ENCODE measurements around the gene MAMDC4. TPM values are rescaled to one million over a fixed set of nuclear protein-coding genes. Genes with fewer than 3 reads are reported as not detected.
"Not testable (repeated sequence)": the region's sequence is repeated elsewhere in the genome, so short reads cannot be mapped to it uniquely, and the experiment has no call there.

MAMDC4 gene
- total RNA-seq (2021): 6.7 to 12.1 TPM (median 10.9 TPM) in 3 replicates
- Bru-seq, nascent RNA: percentile 27 among the genes with signal in this experiment
- long read RNA-seq, experiment 1, partial matches to known transcripts: 8 of 20 reads
- long read RNA-seq, experiment 1, other reads (novel, unspliced or antisense): 12 of 20 reads
- long read RNA-seq, experiment 2, partial matches to known transcripts: 1 of 8 reads
- long read RNA-seq, experiment 2, other reads (novel, unspliced or antisense): 7 of 8 reads
- long read RNA-seq, experiment 3: 0 reads

GRCh38 chr9:136851941-136852663 is at the start of gene MAMDC4:
Gene MAMDC4 (plus strand): TSS chr9:136852346. CDS start chr9:136852417, 71 bp downstream.
- Mint-ChIP-seq H3K27ac (no peak within 1 kb of the TSS), H3K36me3 (peaks cover 2% of the 10 kb centered on the region; the same call in 1 of the 2 replicates), H3K9me3 (no peaks in the 10 kb centered on the region), H3K4me3 (no peak within 1 kb of the TSS), H3K4me1 (peaks cover 4% of the 10 kb centered on the region), H3K27me3 (ENCODE audit: low read depth) (no peaks in the 10 kb centered on the region)
- ChIA-PET CTCF (no interaction called here), POLR2A (interaction anchor here (0.8 to 1.0 kb wide), 2 partner anchors 8 to 10 kb away, joined by 3 read pairs; no protein-coding TSS in a partner anchor)
- DNase-seq (ENCODE audit: low spot score): no peak
- TF ChIP-seq TEAD4 (CRISPR knock-in tag; IDR thresholded peaks at IDR 0.05) (no peak), NFATC4 (CRISPR knock-in tag; IDR thresholded peaks at IDR 0.05) (no peak), ZBTB43 (CRISPR knock-in tag; IDR thresholded peaks at IDR 0.05) (no peak), PRDM15 (CRISPR knock-in tag; IDR thresholded peaks at IDR 0.05) (no peak)
- TF ChIP-seq, protein P1, sequence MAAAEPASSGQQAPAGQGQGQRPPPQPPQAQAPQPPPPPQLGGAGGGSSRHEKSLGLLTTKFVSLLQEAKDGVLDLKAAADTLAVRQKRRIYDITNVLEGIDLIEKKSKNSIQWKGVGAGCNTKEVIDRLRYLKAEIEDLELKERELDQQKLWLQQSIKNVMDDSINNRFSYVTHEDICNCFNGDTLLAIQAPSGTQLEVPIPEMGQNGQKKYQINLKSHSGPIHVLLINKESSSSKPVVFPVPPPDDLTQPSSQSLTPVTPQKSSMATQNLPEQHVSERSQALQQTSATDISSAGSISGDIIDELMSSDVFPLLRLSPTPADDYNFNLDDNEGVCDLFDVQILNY (CRISPR knock-in tag; IDR thresholded peaks at IDR 0.05): no peak
- ATAC-seq: no peak

GRCh38 chr9:136803009-136803550 is 49.1 kb upstream of the MAMDC4 start:
- not testable (repeated sequence) for H3K4me3 Mint-ChIP-seq; H3K27ac Mint-ChIP-seq; DNase-seq (ENCODE audit: low spot score)

GRCh38 chr9:136803551-136804508 is 48.3 kb upstream of the MAMDC4 start:
- H3K27ac Mint-ChIP-seq: no peak overlapping the region
- ATAC-seq (no peak), DNase-seq (ENCODE audit: low spot score) (no peak)
- ChIA-PET POLR2A (no interaction called here), CTCF (interaction anchor here (0.8 to 1.1 kb wide), 3 partner anchors 19 to 46 kb away, joined by 3 to 4 read pairs (median 4); partner anchors contain the start of genes AJM1 and LCN8)
- H3K27me3 Mint-ChIP-seq (ENCODE audit: low read depth): peaks cover 37% of the 10 kb centered on the region
- H3K4me3 Mint-ChIP-seq: no peak overlapping the region
- H3K9me3 Mint-ChIP-seq: no peaks in the 10 kb centered on the region
- peaks cover 3% of the 10 kb centered on the region for H3K36me3 Mint-ChIP-seq
- H3K4me1 Mint-ChIP-seq: peaks cover 9% of the 10 kb centered on the region
- TF ChIP-seq ZNF423 (CRISPR knock-in tag; IDR thresholded peaks at IDR 0.05) (no peak), ZSCAN18 (CRISPR knock-in tag; IDR thresholded peaks at IDR 0.05) (no peak), TEAD1 (CRISPR knock-in tag; IDR thresholded peaks at IDR 0.05) (no peak), CTCF (IDR thresholded peaks at IDR 0.05) (no peak), FOXJ3 (CRISPR knock-in tag; IDR thresholded peaks at IDR 0.05; ENCODE audit: borderline replicate concordance) (no peak)
- TF ChIP-seq, protein P2, sequence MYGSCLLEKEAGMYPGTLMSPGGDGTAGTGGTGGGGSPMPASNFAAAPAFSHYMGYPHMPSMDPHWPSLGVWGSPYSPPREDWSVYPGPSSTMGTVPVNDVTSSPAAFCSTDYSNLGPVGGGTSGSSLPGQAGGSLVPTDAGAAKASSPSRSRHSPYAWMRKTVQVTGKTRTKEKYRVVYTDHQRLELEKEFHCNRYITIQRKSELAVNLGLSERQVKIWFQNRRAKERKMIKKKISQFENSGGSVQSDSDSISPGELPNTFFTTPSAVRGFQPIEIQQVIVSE (CRISPR knock-in tag; IDR thresholded peaks at IDR 0.05; ENCODE audit: borderline replicate concordance): no peak
- TF ChIP-seq, protein P3, sequence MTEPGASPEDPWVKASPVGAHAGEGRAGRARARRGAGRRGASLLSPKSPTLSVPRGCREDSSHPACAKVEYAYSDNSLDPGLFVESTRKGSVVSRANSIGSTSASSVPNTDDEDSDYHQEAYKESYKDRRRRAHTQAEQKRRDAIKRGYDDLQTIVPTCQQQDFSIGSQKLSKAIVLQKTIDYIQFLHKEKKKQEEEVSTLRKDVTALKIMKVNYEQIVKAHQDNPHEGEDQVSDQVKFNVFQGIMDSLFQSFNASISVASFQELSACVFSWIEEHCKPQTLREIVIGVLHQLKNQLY (CRISPR knock-in tag; IDR thresholded peaks at IDR 0.05): no peak
- TF ChIP-seq, protein P4, sequence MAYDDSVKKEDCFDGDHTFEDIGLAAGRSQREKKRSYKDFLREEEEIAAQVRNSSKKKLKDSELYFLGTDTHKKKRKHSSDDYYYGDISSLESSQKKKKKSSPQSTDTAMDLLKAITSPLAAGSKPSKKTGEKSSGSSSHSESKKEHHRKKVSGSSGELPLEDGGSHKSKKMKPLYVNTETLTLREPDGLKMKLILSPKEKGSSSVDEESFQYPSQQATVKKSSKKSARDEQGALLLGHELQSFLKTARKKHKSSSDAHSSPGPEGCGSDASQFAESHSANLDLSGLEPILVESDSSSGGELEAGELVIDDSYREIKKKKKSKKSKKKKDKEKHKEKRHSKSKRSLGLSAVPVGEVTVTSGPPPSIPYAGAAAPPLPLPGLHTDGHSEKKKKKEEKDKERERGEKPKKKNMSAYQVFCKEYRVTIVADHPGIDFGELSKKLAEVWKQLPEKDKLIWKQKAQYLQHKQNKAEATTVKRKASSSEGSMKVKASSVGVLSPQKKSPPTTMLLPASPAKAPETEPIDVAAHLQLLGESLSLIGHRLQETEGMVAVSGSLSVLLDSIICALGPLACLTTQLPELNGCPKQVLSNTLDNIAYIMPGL (CRISPR knock-in tag; IDR thresholded peaks at IDR 0.05): no peak

More at GRCh38 chr9:136803009-136803550, 49.1 kb upstream of the MAMDC4 start:
- H3K9me3 Mint-ChIP-seq, H3K4me1 Mint-ChIP-seq, H3K36me3 Mint-ChIP-seq, ATAC-seq, POLR2A ChIA-PET: not testable (repeated sequence)
- CTCF ChIA-PET: interaction anchor here (1.1 kb wide), 2 partner anchors 20 to 39 kb away, joined by 4 read pairs; partner anchors contain the start of gene AJM1
- peaks cover 45% of the 10 kb centered on the region for H3K27me3 Mint-ChIP-seq (ENCODE audit: low read depth)
